ENCODE data around the gene FAM171A2. TPM values are rescaled to one million over a fixed set of nuclear protein-coding genes. Genes with fewer than 3 reads are reported as not detected.
"Not testable (repeated sequence)": the region's sequence is repeated elsewhere in the genome, so short reads cannot be mapped to it uniquely, and the experiment has no call there.

The FAM171A2 gene
- total RNA-seq, 1 donor: 4.3 TPM

GRCh38 chr17:44375196-44376017, 11.8 kb upstream of the FAM171A2 start:
- DNase-seq (ENCODE audit: insufficient read length, low spot score, missing footprints): peak; percentile 79
- no peaks in the 10 kb centered on the region for H3K79me2 ChIP-seq (ENCODE audit: insufficient read depth, low read length)
- no peak for TF ChIP-seq CTCF (IDR thresholded peaks at IDR 0.05; ENCODE audit: extremely low read depth, low read depth, low read length)
- peaks cover 13% of the 10 kb centered on the region for H3K27me3 ChIP-seq (ENCODE audit: insufficient read depth, low read length)
- H3K9me3 ChIP-seq (ENCODE audit: low read depth, low read length): no peaks in the 10 kb centered on the region
- H4K20me1 ChIP-seq (ENCODE audit: insufficient read depth, low read length): no peaks in the 10 kb centered on the region
- H3K4me1 ChIP-seq (ENCODE audit: insufficient read depth, low read length): no peaks in the 10 kb centered on the region
- H3K4me3 ChIP-seq (ENCODE audit: insufficient read depth, low read length): no peak overlapping the region
- no peak overlapping the region for H3K27ac ChIP-seq (ENCODE audit: low read depth, low read length)
- no peaks in the 10 kb centered on the region for H3K36me3 ChIP-seq (ENCODE audit: insufficient read depth, low read length)
- no peak overlapping the region for H2AFZ ChIP-seq (ENCODE audit: low read length)
- no peak overlapping the region for H3K4me2 ChIP-seq (ENCODE audit: insufficient read depth, low read length)

- Histone ChIP-seq H4K20me1 (ENCODE audit: insufficient read depth, low read length) (no peaks in the 10 kb centered on the region), H3K27ac (ENCODE audit: low read depth, low read length) (no peak overlapping the region), H3K4me3 (ENCODE audit: insufficient read depth, low read length) (no peak overlapping the region), H3K27me3 (ENCODE audit: insufficient read depth, low read length) (peaks cover 13% of the 10 kb centered on the region), H3K9me3 (ENCODE audit: low read depth, low read length) (no peaks in the 10 kb centered on the region), H3K36me3 (ENCODE audit: insufficient read depth, low read length) (no peaks in the 10 kb centered on the region), H3K4me1 (ENCODE audit: insufficient read depth, low read length) (no peaks in the 10 kb centered on the region), H3K4me2 (ENCODE audit: insufficient read depth, low read length) (no peak overlapping the region), H3K79me2 (ENCODE audit: insufficient read depth, low read length) (no peaks in the 10 kb centered on the region), H2AFZ (ENCODE audit: low read length) (no peak overlapping the region)
- peak; percentile 89 for DNase-seq (ENCODE audit: insufficient read length, low spot score, missing footprints)
- TF ChIP-seq CTCF (IDR thresholded peaks at IDR 0.05; ENCODE audit: extremely low read depth, low read depth, low read length): no peak
These were observed 10.9 kb upstream of the FAM171A2 start for GRCh38 chr17:44374306-44375195.

- no peaks in the 10 kb centered on the region for H3K9me3 ChIP-seq (ENCODE audit: low read depth, low read length)
- H3K4me1 ChIP-seq (ENCODE audit: insufficient read depth, low read length): no peaks in the 10 kb centered on the region
- H3K27me3 ChIP-seq (ENCODE audit: insufficient read depth, low read length): peaks cover 11% of the 10 kb centered on the region
- no peak for DNase-seq (ENCODE audit: insufficient read length, low spot score, missing footprints)
- no peak overlapping the region for H3K4me2 ChIP-seq (ENCODE audit: insufficient read depth, low read length)
- H3K27ac ChIP-seq (ENCODE audit: low read depth, low read length): no peak overlapping the region
- TF ChIP-seq CTCF (IDR thresholded peaks at IDR 0.05; ENCODE audit: extremely low read depth, low read depth, low read length): no peak
- no peaks in the 10 kb centered on the region for H3K79me2 ChIP-seq (ENCODE audit: insufficient read depth, low read length)
- H3K36me3 ChIP-seq (ENCODE audit: insufficient read depth, low read length): no peaks in the 10 kb centered on the region
- H3K4me3 ChIP-seq (ENCODE audit: insufficient read depth, low read length): no peak overlapping the region
- no peaks in the 10 kb centered on the region for H4K20me1 ChIP-seq (ENCODE audit: insufficient read depth, low read length)
- H2AFZ ChIP-seq (ENCODE audit: low read length): no peak overlapping the region
These were observed 8.4 kb upstream of the FAM171A2 start for GRCh38 chr17:44372036-44372435.

GRCh38 chr17:44369414-44370023, 5.9 kb upstream of the FAM171A2 start:
- DNase-seq (ENCODE audit: insufficient read length, low spot score, missing footprints); H2AFZ ChIP-seq (ENCODE audit: low read length); H3K79me2 ChIP-seq (ENCODE audit: insufficient read depth, low read length); H3K4me3 ChIP-seq (ENCODE audit: insufficient read depth, low read length); H4K20me1 ChIP-seq (ENCODE audit: insufficient read depth, low read length); H3K4me1 ChIP-seq (ENCODE audit: insufficient read depth, low read length); H3K27ac ChIP-seq (ENCODE audit: low read depth, low read length); H3K36me3 ChIP-seq (ENCODE audit: insufficient read depth, low read length); H3K9me3 ChIP-seq (ENCODE audit: low read depth, low read length); H3K4me2 ChIP-seq (ENCODE audit: insufficient read depth, low read length): not testable (repeated sequence)
- peaks cover 17% of the 10 kb centered on the region for H3K27me3 ChIP-seq (ENCODE audit: insufficient read depth, low read length)

- not testable (repeated sequence) for H4K20me1 ChIP-seq (ENCODE audit: insufficient read depth, low read length)
These were observed 5.0 kb upstream of the FAM171A2 start for GRCh38 chr17:44368391-44369243.

More at GRCh38 chr17:44368391-44369243, 5.0 kb upstream of the FAM171A2 start:
- DNase-seq (ENCODE audit: insufficient read length, low spot score, missing footprints): peak; percentile 48
- not testable (repeated sequence) for H3K4me3 ChIP-seq (ENCODE audit: insufficient read depth, low read length); H3K4me1 ChIP-seq (ENCODE audit: insufficient read depth, low read length); H3K27ac ChIP-seq (ENCODE audit: low read depth, low read length); H3K79me2 ChIP-seq (ENCODE audit: insufficient read depth, low read length); H3K36me3 ChIP-seq (ENCODE audit: insufficient read depth, low read length); H3K9me3 ChIP-seq (ENCODE audit: low read depth, low read length); H2AFZ ChIP-seq (ENCODE audit: low read length); H3K4me2 ChIP-seq (ENCODE audit: insufficient read depth, low read length)
- peaks cover 13% of the 10 kb centered on the region for H3K27me3 ChIP-seq (ENCODE audit: insufficient read depth, low read length)
